GM12873 (cell line): ENCODE results near the gene EPHA8.

Experiments used
- CTCF ChIP-seq: IDR thresholded peaks from 2 replicates; pipeline ENCODE4 v1.5.1; 2012; ENCODE audit warnings: low read depth, mild to moderate bottlenecking, moderate library complexity, low read length, control low read depth; ENCODE audit not compliant: insufficient read depth; ENCODE audit errors: missing control alignments

Gene EPHA8

GRCh38 chr1:22553991-22554522 is 9.2 kb upstream of the EPHA8 start:
- no peak for TF ChIP-seq CTCF

GRCh38 chr1:22555371-22555656 is 8.0 kb upstream of the EPHA8 start:
- no peak for TF ChIP-seq CTCF

GRCh38 chr1:22556391-22557104 is 6.7 kb upstream of the EPHA8 start:
- no peak for TF ChIP-seq CTCF

GRCh38 chr1:22557341-22557950 is 5.8 kb upstream of the EPHA8 start:
- no peak for TF ChIP-seq CTCF

GRCh38 chr1:22563671-22564602 is 648 bp downstream of the EPHA8 start:
- TF ChIP-seq CTCF = no peak

- no peak for TF ChIP-seq CTCF
These were observed 2.9 kb downstream of the EPHA8 start for GRCh38 chr1:22566161-22566560.

GRCh38 chr1:22567197-22567596 is 3.9 kb downstream of the EPHA8 start:
- TF ChIP-seq CTCF = no peak
